Raji (cell line): ENCODE measurements around the gene DCAF8.

Experiments used
- POLR2A ChIP-seq: IDR thresholded peaks from 2 replicates; pipeline ENCODE4 v1.6.1; 2011; ENCODE audit warnings: low read depth, low read length, control low read depth; ENCODE audit not compliant: insufficient read depth

The DCAF8 gene

DNA sequence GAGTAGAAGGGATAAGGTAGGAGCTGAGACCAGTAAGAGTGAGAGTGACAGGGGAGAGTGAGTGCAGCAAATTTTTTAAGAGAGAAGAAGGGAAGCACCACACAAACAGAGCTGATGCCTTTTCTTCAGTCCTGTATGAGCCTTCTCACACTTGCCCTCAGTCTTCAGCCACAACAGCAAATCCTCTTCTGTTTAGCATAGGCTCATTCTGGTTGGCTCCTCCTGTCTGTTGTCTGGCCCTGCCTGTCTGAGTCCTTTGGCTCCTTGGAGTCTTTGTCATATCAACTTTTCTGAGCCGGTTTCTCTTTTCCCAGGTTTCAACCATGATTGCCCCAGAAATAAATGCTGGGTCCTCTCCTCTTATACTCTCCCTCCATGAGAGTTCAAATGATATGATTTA, 84.7 kb downstream of the DCAF8 start:
- TF ChIP-seq POLR2A: no peak

DNA sequence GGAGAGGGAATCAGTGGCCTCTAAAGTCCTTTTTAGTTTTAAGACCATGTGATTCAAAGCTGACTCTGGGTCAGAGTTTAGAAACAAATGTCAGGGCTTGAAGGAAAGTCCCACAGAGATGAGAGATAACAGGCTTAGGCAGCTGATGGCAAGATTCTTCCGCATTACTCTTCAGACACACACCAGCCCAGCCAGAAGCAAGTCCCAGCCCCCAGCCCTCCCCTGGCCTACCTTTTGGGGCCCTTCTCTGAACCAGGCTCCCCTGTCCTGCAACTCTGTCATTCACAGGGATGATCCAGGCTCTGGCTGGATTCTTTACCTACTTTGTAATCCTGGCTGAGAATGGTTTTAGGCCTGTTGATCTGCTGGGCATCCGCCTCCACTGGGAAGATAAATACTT, 85.1 kb downstream of the DCAF8 start:
- TF ChIP-seq POLR2A: no peak

DNA sequence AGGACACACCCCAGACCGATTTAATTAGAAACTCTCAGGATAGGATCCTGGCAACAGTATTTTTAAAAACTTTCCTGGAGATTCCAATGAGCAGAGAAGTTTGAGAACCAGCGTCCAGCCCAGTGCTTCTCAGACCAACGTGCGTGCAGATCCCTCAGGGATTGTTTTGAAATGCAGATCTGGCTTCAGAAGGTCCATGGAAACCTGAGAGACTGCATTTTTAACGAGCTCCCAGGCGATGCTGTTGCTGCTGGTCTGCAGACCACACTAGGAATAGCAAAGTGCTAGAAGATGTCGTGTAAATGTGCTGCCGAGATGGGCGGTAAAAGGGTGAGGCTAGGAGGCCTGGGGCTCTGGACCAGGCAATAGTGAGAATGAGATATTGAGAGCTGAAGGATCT, 90.4 kb downstream of the DCAF8 start:
- TF ChIP-seq POLR2A: no peak

DNA sequence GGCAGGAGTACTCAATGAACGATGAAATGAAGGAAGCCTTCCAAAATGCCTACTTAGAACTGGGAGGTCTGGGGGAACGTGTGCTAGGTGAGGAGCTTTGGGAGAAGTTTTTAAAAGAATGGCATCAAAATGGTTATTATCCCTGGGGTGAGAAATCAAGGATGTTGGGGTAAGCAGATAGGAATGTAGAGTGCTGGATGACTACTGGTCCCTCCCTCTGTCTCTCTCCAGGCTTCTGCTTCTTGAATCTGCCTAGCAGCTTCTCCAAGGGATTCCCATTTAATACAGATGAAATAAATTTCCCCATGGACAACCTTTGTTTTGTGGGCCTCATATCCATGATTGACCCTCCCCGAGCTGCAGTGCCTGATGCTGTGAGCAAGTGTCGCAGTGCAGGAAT, 91.0 kb downstream of the DCAF8 start:
- TF ChIP-seq POLR2A: no peak

DNA sequence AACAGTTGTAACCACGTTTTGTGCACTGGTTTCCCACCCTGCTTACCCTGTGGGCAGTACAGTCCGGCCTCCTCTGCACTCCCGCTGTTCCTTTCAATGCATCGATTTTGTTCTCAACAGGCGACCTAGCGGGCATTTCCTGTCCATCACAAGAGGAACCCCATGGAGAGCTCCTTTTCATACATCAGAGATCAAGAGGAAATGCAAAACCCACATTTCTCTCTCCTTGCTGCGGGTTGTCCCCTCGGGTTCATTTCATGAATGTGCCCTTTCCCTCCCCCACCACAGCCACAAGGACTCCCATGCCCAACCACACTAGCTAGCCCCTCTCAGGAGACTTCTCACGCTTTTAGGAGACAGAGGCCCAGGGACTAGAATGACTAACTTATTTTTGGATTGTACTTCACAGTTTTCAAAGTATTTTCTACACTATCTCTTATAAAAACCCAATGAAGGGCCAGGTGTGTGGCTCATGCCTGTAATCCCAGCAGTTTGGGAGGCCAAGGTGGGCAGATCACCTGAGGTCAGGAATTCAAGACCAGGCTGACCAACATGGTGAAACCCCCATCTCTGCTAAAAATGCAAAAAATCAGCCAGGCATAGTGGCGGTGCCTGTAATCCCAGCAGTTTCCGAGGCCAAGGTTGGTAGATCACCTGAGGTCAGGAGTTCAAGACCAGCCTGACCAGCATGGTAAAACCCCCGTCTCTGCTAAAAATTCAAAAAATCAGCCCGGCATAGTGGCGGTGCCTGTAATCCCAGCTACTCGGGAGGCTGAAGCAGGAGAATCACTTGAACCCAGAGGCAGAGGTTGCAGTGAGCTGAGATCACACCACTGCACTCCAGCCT, 92.6 kb downstream of the DCAF8 start:
- no peak for TF ChIP-seq POLR2A

DNA sequence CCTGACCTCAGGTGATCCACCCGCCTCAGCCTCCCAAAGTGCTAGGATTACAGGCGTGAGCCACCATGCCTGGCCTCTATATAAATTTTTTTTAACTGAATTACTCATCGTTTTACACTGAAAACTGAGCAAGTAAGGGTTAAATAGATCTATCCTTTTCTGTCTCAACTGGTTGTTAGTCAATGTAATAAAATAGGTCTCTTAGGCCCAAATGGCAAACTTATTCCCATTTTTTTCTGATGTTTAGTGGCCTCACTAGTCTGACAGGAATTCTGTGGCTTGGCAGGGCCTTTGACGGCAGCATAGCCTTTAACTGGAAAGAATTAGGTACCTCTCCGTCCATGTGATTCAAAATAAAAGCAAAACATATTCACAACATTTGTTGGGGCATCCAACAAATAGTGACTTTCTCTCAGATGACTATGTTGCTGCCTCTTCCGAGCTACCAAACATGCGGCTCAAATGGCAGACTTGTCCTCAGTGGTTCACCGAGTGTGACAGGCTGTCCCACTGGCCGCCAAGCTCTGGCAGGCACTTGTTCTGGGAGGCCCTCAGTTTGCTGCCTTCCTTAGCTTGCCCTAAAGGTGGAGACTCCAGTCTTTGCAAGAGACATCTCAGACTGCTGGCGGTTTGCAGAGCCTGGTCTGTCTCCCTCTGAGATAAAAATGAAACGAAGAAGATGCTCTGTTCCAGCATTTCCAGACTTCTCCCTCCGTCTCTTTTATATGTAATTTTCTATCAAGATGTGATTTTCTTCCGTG, 93.6 kb downstream of the DCAF8 start:
- no peak for TF ChIP-seq POLR2A

DNA sequence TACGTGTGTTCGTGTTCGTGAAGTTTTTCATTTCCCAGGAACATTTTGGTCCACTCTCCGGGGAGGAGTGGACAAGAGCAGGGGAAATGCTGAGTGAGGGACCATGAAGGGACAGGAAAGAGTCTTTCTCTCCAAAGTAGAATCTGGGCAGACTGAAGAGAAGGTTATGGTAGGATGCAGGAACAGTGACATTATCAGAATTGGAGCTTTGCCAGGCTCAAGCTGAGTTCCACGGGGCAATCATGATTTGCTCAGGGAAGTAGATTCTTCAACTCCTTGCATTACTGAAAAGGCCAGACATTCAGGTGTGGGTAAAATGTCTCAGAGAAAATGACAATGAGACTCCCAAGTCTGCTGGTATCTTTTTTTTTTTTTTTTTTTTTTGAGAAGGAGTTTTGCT, 94.3 kb downstream of the DCAF8 start:
- TF ChIP-seq POLR2A: no peak

DNA sequence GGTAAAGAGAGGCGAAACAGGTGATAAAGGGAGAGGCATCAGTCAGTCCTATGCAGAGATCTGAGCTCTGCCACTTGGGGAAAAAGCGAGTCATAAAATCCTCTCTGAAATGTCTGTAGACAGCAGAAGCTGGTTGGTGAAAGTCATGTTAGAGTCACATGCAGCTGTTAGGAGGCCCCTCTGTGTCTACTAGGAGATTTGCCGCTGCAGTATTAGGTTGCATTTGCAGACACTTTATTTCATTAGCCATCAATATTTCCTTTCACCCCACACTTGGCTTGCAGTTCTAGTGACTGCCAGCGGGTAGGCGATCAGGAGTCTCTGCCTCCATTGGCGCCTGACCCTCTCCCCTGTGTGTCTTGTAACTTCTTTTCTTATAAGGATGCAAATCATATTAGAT, 94.8 kb downstream of the DCAF8 start:
- no peak for TF ChIP-seq POLR2A

DNA sequence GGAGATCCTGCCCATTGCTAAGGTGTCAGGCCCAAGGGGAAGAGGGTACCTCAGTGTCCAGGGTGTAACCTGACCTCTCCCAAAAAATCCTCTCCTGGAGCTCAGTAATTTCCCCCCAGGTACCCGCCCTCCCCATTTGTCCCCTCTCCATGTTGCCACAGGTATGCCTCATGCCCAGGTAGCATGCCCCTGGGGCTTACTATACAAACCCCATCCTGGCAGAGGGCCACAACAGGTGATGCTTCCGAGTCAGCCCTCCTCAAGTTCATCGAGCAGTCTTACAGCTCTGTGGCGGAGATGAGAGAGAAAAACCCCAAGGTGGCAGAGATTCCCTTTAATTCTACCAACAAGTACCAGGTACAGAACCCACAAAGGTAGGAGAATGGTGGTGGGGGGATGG, 95.3 kb downstream of the DCAF8 start:
- no peak for TF ChIP-seq POLR2A

DNA sequence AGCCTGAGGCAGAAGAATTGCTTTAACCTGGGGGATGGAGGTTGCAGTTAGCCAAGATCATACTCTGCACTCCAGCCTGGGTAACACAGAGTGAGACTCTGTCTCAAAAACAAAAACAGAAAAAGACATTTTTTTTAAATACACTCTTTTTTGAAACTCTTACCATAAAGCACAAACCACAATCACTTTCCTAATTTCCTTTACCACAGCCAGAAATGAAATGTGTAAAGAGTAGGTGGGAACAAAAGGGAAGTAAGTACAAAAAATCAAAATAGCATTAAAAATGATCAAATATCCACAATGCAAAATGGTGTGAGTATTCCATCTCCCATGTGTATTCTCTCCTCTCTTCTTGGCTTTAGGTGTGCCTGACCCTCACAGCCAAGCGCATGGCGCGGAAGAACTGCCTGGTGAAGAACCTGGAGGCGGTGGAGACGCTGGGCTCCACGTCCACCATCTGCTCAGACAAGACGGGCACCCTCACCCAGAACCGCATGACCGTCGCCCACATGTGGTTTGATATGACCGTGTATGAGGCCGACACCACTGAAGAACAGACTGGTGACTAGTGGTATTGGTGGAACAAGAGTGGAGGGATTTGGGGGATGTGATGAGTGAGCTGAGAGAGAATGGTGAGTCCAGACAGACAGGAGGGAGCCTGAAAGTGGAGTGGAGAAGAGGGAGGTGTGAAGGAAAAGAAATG, 96.0 kb downstream of the DCAF8 start:
- no peak for TF ChIP-seq POLR2A
